HepG2 (cell line): ENCODE measurements around the gene FUT6. TPM values are rescaled to one million over a fixed set of nuclear protein-coding genes. Genes with fewer than 3 reads are reported as not detected.

ENCODE experiments used
- ATF1 ChIP-seq: IDR thresholded peaks from 2 replicates; pipeline ENCODE4 v1.6.1; 2016; ENCODE audit warnings: mild to moderate bottlenecking, control low read depth
- CCDC6 ChIP-seq: sonication (generic); formaldehyde crosslinking; IDR thresholded peaks from 2 replicates; pipeline ENCODE4 v1.8.1; 2022; ENCODE audit warnings: mild to moderate bottlenecking, missing genetic modification reagents, moderate library complexity
- FOXJ3 ChIP-seq: sonication (generic); formaldehyde crosslinking; IDR thresholded peaks from 2 replicates; pipeline ENCODE4 v1.4.0; 2020; ENCODE audit warnings: missing genetic modification reagents, mild to moderate bottlenecking, borderline replicate concordance
- HHEX ChIP-seq: IDR thresholded peaks from 2 replicates; pipeline ENCODE4 v1.6.1; 2016; ENCODE audit warnings: control low read depth
- KDM4B ChIP-seq: sonication (generic); formaldehyde crosslinking; IDR thresholded peaks from 2 replicates; pipeline ENCODE4 v1.4.0; 2020; ENCODE audit warnings: missing genetic modification reagents
- MXD1 ChIP-seq: sonication (generic); formaldehyde crosslinking; IDR thresholded peaks from 2 replicates; pipeline ENCODE4 v1.4.0; 2020; ENCODE audit warnings: mild to moderate bottlenecking, missing genetic modification reagents
- NCOR1 ChIP-seq: fragments of 200-600 bp; sonication (generic); IDR thresholded peaks from 2 replicates; pipeline ENCODE4 v1.7.0; 2017; ENCODE audit warnings: antibody characterized with exemption, low read length, borderline replicate concordance
- NR2C2 ChIP-seq: sonication (generic); formaldehyde crosslinking; IDR thresholded peaks from 2 replicates; pipeline ENCODE4 v1.4.0; 2020; ENCODE audit warnings: missing genetic modification reagents, mild to moderate bottlenecking, moderate library complexity, borderline replicate concordance
- PAX8 ChIP-seq: sonication (generic); formaldehyde crosslinking; IDR thresholded peaks from 2 replicates; pipeline ENCODE4 v1.8.0; 2022; ENCODE audit warnings: mild to moderate bottlenecking, missing genetic modification reagents, borderline replicate concordance
- POLR2AphosphoS2 ChIP-seq: IDR thresholded peaks from 2 replicates; pipeline ENCODE4 v1.6.1; 2011; ENCODE audit warnings: low read depth, low read length, improper control_type of control experiment
- POLR2G ChIP-seq: fragments of 200-400 bp; formaldehyde crosslinking; IDR thresholded peaks from 2 replicates; pipeline ENCODE4 v1.6.1; 2018; ENCODE audit warnings: mild to moderate bottlenecking, low read depth, low read length, moderate library complexity
- RCOR2 ChIP-seq: IDR thresholded peaks from 2 replicates; pipeline ENCODE4 v1.6.1; 2016; ENCODE audit warnings: missing biosample characterization, missing genetic modification reagents
- TEAD2 ChIP-seq: sonication (generic); formaldehyde crosslinking; IDR thresholded peaks from 2 replicates; pipeline ENCODE4 v1.9.0; 2021; ENCODE audit warnings: missing genetic modification reagents
- TRIM22 ChIP-seq: fragments of 450-650 bp; IDR thresholded peaks from 2 replicates; pipeline ENCODE4 v1.6.1; 2017
- ZFP90 ChIP-seq: sonication (generic); formaldehyde crosslinking; IDR thresholded peaks from 2 replicates; pipeline ENCODE4 v1.8.0; 2022; ENCODE audit warnings: missing genetic modification reagents, mild to moderate bottlenecking, inconsistent platforms, borderline replicate concordance
- ZNF124 ChIP-seq: sonication (generic); formaldehyde crosslinking; IDR thresholded peaks from 2 replicates; pipeline ENCODE4 v1.4.0; 2020; ENCODE audit warnings: missing genetic modification reagents
- ZNF207 ChIP-seq: fragments of 450-650 bp; IDR thresholded peaks from 2 replicates; pipeline ENCODE4 v1.6.1; 2016; ENCODE audit warnings: antibody characterized with exemption, borderline replicate concordance
- ZNF546 ChIP-seq: sonication (generic); formaldehyde crosslinking; conservative IDR thresholded peaks from 2 replicates; pipeline ENCODE4 v1.8.1; 2023; ENCODE audit warnings: mild to moderate bottlenecking, missing genetic modification reagents
- ZNF746 ChIP-seq: sonication (generic); formaldehyde crosslinking; IDR thresholded peaks from 2 replicates; pipeline ENCODE4 v1.8.0; 2022; ENCODE audit warnings: mild to moderate bottlenecking, missing genetic modification reagents
- ZSCAN29 ChIP-seq: sonication (generic); formaldehyde crosslinking; conservative IDR thresholded peaks from 2 replicates; pipeline ENCODE4 v1.4.0; 2020; ENCODE audit warnings: mild to moderate bottlenecking, missing genetic modification reagents
- polyA plus RNA-seq, 8 experiments: library from polyadenylated mRNA; depleted of rRNA in 3 of 8; stranded (reverse) in 7 of 8; unstranded in 1 of 8; fragments of >200 nt; fragmentation: Illumina TruSeq in 4 of 8; extraction: Trizol in 4 of 8; gene quantifications; 2 replicates each; pipeline versions ENCODE4 v1.2.1 to v1.2.3, GENCODE V29; 2011 to 2016; ENCODE audit warnings: low read depth in 4 of 8, missing spikeins in 1 of 8, mixed read lengths in 1 of 8; ENCODE audit not compliant: insufficient read depth in 1 of 8
- total RNA-seq, 5 experiments: library from RNA; depleted of rRNA; stranded (reverse); fragments of >200 nt; fragmentation: Illumina TruSeq; extraction: Trizol; gene quantifications; 2 replicates each; pipeline ENCODE4 v1.2.3, GENCODE V29; 2016; ENCODE audit warnings: low read depth in 1 of 5
- TF ChIP-seq, protein P1 (sequence below): IDR thresholded peaks from 2 replicates; pipeline ENCODE4 v1.6.1; 2012; ENCODE audit warnings: low read length, improper control_type of control experiment
- TF ChIP-seq, protein P2 (sequence below): sonication (generic); formaldehyde crosslinking; IDR thresholded peaks from 2 replicates; pipeline ENCODE4 v1.4.0; 2020; ENCODE audit warnings: missing genetic modification reagents, borderline replicate concordance

Gene FUT6
- total and polyA plus RNA-seq, 2 of the 13 experiments (the other 11 are each of a cell fraction or from before 2014, with no cell fraction given) = 8.2 to 27.7 TPM

- TF ChIP-seq MXD1 (CRISPR knock-in tag) (no peak), NCOR1 (peak; percentile 83; the same call in 1 of the 2 replicates), TEAD2 (no peak), ATF1 (CRISPR knock-in tag) (peak; percentile 66), ZNF746 (peak; percentile 98), POLR2G (peak; percentile 72), TRIM22 (no peak), RCOR2 (CRISPR knock-in tag) (peak; percentile 99), PAX8 (CRISPR knock-in tag) (no peak), HHEX (CRISPR knock-in tag) (peak; percentile 33; the same call in 1 of the 2 replicates), KDM4B (CRISPR knock-in tag) (peak; percentile 89; the same call in 1 of the 2 replicates), NR2C2 (CRISPR knock-in tag) (peak; percentile 84), FOXJ3 (CRISPR knock-in tag) (peak; percentile 91; the same call in 1 of the 2 replicates), CCDC6 (CRISPR knock-in tag) (peak; percentile 96; the same call in 1 of the 2 replicates), ZNF207 (no peak), POLR2AphosphoS2 (no peak), ZNF124 (CRISPR knock-in tag) (peak; percentile 94), ZSCAN29 (0 out of 2 replicates have a peak, but pooled peaks have one; percentile 34), ZFP90 (CRISPR knock-in tag) (no peak; the same call in 1 of the 2 replicates), ZNF546 (CRISPR knock-in tag) (peak; percentile 50; the same call in 1 of the 2 replicates)
- TF ChIP-seq, protein P1, sequence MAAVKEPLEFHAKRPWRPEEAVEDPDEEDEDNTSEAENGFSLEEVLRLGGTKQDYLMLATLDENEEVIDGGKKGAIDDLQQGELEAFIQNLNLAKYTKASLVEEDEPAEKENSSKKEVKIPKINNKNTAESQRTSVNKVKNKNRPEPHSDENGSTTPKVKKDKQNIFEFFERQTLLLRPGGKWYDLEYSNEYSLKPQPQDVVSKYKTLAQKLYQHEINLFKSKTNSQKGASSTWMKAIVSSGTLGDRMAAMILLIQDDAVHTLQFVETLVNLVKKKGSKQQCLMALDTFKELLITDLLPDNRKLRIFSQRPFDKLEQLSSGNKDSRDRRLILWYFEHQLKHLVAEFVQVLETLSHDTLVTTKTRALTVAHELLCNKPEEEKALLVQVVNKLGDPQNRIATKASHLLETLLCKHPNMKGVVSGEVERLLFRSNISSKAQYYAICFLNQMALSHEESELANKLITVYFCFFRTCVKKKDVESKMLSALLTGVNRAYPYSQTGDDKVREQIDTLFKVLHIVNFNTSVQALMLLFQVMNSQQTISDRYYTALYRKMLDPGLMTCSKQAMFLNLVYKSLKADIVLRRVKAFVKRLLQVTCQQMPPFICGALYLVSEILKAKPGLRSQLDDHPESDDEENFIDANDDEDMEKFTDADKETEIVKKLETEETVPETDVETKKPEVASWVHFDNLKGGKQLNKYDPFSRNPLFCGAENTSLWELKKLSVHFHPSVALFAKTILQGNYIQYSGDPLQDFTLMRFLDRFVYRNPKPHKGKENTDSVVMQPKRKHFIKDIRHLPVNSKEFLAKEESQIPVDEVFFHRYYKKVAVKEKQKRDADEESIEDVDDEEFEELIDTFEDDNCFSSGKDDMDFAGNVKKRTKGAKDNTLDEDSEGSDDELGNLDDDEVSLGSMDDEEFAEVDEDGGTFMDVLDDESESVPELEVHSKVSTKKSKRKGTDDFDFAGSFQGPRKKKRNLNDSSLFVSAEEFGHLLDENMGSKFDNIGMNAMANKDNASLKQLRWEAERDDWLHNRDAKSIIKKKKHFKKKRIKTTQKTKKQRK = no peak
- TF ChIP-seq, protein P2, sequence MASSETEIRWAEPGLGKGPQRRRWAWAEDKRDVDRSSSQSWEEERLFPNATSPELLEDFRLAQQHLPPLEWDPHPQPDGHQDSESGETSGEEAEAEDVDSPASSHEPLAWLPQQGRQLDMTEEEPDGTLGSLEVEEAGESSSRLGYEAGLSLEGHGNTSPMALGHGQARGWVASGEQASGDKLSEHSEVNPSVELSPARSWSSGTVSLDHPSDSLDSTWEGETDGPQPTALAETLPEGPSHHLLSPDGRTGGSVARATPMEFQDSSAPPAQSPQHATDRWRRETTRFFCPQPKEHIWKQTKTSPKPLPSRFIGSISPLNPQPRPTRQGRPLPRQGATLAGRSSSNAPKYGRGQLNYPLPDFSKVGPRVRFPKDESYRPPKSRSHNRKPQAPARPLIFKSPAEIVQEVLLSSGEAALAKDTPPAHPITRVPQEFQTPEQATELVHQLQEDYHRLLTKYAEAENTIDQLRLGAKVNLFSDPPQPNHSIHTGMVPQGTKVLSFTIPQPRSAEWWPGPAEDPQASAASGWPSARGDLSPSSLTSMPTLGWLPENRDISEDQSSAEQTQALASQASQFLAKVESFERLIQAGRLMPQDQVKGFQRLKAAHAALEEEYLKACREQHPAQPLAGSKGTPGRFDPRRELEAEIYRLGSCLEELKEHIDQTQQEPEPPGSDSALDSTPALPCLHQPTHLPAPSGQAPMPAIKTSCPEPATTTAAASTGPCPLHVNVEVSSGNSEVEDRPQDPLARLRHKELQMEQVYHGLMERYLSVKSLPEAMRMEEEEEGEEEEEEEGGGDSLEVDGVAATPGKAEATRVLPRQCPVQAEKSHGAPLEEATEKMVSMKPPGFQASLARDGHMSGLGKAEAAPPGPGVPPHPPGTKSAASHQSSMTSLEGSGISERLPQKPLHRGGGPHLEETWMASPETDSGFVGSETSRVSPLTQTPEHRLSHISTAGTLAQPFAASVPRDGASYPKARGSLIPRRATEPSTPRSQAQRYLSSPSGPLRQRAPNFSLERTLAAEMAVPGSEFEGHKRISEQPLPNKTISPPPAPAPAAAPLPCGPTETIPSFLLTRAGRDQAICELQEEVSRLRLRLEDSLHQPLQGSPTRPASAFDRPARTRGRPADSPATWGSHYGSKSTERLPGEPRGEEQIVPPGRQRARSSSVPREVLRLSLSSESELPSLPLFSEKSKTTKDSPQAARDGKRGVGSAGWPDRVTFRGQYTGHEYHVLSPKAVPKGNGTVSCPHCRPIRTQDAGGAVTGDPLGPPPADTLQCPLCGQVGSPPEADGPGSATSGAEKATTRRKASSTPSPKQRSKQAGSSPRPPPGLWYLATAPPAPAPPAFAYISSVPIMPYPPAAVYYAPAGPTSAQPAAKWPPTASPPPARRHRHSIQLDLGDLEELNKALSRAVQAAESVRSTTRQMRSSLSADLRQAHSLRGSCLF (CRISPR knock-in tag) = no peak
Measured at GRCh38 chr19:5870986-5871394, 31.5 kb upstream of the FUT6 start (continued).
